ENCODE measurements around the gene TFPI.

TFPI gene

GRCh38 chr2:187461294-187462261 lies 92.7 kb downstream of the TFPI start:
- no peak for DNase-seq

DNA sequence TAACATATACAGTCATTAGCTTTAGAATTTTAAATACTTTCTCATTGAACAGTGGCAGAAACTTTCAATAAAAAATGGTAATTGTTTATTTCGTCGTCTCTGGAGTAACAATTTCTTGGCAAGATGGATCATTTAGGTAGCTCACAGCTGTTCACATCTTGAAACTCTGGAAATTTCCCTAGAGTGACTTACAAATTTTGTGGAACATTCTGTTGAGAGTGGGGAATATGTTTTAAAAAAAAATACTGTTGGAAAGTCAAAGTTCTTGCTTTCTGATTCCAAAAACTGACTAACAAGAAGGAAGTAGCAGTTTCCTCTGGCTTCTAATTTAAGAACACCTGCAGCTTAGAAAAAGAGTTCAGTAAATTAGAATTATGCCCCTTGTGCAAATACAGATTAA lies 95.0 kb downstream of the TFPI start:
- DNase-seq = no peak

DNA sequence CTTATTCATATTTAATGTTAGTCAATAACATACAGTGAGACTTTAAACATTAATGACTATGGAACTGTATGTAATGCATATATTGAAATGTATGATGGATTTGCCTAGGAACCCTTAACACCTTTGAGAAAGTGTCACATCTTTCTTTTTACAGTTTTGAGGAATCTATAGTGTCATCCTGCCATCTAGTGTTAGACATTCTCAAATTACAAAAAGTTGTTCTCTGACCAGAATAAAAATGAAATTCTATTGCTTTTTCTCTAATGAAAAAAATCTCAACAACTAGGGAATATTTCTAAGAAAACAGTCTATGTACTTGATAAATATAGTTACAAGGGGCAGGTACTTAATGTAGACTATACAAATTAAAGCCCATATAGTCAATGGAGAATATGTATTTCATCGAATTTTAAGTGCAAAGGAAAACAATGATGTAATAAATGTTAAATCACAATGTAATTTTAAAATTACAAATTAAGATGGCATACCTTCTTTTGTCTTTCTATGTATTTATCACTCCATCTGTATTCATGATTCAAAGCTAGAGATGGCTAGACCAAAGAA lies 101.1 kb downstream of the TFPI start:
- DNase-seq = no peak

GRCh38 chr2:187451510-187451909 lies 102.7 kb downstream of the TFPI start:
- no peak for DNase-seq

- no peak for DNase-seq
Measured at GRCh38 chr2:187447336-187447735, 106.9 kb downstream of the TFPI start.

DNA sequence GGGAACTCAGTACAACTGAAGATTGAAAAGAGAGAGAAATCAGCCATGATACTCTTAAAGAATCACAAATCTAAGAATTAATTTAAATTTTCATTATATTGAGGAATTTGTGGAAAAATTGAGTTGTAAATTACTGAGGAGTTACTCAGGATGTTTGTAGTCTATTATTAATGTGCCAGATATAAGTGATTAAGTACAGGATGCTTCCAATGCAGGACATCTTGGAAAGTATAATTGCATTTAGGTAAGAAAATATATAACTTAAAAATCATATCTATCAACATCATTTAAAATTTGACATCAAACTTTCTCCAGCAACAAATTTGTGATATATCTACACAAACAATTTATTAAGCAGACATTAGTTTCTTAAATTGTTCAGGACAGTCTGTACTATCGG lies 107.5 kb downstream of the TFPI start:
- DNase-seq = no peak

DNA sequence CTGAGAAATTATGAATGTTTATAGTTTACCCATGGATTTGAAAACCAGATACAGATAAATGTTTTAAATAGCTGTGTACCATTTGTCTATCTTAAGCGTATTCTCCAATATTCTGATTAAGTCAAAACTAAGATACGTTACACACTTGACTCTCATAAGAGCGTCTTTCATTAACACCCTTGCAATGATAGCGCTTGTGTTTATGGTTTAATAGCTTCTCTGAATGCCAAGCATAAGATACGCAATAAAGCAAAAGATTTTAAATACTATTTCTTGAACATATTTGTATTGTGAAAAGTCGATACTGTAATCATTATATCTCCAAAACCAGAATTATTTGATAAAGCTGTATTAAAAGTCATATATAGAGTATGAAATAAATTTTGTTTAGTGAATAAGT lies 109.2 kb downstream of the TFPI start:
- DNase-seq = no peak

- DNase-seq = no peak
Measured at GRCh38 chr2:187442778-187443177, 111.5 kb downstream of the TFPI start.

DNA sequence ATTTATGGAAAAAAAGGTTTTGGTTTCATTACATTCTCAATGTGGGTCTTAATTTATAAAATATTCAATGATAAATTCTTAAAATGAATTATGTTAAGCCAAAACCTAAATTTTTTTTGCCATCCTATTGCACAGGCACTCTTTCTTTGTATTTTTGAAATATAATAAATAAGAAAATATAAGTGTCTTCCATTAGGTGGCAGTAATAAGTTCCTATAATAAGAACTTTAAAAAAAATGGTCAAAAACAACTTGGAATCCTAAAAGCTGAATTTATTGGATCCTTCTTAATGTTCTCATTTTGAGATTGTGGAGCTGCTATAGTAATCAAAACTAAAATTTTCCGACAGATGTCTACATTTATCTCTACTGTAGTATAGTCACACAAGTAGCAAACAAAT lies 111.9 kb downstream of the TFPI start:
- no peak for DNase-seq

- no peak for DNase-seq
Measured at GRCh38 chr2:187440101-187440675, 114.0 kb downstream of the TFPI start.

DNA sequence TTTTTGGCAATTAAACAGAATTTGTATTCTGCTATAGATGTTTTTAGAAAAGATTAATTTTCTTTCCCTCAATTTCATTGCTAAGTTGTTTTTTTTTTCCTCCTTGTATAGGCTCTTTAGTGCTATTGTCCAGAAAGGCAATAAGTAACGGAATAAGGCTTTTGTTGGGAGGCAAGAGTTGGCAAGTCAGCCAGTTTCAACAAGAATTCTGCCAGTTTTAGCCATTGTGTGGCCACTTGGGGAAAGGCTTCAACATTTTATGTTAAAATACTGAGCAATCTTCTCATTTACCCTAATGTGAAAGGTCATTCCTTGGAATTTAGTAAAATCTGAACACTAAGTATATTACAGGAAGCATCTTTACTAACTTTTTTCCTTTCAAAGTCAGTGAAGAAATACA lies 115.8 kb downstream of the TFPI start:
- DNase-seq = no peak

DNA sequence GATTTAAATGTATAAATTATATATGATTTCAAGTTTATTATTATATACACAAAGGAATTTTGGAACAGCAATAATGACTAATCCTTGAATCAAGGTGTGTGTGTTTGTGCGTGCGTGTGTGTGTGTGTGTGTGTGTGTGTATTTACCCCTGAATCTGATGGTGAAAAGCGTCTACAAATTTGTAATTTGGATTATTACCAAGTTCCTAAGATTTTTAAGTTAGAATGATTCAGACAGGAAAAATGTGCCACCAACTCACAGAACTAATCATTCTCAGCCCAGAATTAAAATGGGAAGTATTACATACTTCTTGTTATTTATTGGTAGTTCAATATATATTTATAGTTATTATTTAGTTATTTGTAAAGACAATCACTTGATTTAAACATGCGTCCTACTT lies 118.5 kb downstream of the TFPI start:
- no peak for DNase-seq

DNA sequence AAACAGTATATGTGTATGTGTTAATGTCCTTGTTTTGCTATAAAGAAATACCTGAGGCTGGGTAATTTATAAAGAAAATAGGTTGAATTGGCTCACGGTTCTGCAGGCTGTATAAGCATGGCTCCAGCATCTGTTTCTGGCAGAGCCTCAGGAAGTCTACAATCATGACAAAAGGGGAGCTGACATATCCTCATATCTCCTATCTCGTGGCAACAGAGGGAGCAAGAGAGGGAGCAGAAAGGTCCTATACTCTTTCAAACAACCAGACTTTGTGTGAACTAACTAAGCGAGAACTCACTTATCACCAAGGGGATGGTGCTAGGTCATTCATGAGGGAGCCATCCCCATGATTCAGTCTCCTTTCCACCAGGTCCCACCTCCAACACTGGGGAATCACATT lies 119.2 kb downstream of the TFPI start:
- DNase-seq = no peak

DNA sequence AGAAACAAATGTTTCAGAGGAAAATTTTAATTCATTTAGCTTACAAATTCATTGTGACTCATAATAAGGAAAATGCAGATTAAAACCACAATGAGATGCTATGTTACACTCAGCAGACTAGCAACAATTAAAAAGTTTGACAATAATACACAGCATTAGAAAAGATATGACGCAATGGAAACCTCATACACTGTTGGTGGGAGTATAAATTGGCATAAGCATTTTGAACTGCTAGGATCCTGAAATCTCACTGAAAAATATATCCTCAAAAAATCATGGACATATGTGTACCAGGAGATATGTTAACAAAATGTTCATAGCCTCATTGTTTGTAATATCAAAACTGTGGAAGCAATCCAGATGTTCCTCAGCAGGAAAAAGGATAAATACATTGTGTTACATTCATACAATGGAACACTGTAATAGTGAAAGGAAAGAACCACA lies 119.9 kb downstream of the TFPI start:
- DNase-seq = no peak

DNA sequence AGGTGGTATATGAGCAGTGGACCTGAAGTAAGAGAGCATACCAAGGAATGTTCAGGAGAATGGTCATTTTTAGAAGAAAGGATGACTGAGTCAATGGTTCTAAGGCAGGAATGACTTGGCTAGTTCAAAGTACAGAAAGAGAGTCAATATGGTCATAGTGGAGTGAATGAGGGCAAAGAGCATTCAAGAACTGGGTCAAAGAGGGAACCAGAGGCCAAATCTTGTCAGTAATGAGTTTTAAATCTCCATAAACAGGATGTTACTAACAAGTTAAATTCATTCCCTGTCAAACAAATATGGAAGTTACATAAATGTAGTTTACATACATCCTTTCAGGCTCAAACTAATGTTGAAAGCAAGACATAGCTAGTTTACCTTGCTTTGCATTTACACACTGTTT lies 122.3 kb downstream of the TFPI start:
- DNase-seq = no peak

DNA sequence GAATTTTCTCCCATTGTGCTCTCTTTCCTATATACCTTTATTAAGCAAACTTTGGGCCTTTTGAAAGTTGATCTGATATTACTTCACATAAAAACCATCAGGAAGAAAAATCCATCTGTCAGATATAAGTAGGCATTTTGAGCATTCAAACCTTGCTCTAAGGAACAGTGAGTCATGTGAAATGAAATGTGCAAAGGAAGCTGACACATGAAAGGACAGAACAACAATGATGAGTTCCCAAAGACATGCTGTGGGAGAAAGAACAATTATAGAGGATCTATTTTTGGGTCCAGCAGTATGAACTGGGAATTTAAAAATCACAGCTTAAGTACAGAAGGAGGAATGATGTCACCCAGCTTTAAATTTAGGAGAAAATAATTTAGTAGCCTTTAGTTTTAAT lies 124.2 kb downstream of the TFPI start:
- no peak for DNase-seq

- DNase-seq = no peak
Measured at GRCh38 chr2:187424146-187424545, 130.1 kb downstream of the TFPI start.

- DNase-seq = no peak
Measured at GRCh38 chr2:187422282-187422681, 132.0 kb downstream of the TFPI start.

GRCh38 chr2:187421519-187421918 lies 132.7 kb downstream of the TFPI start:
- no peak for DNase-seq

DNA sequence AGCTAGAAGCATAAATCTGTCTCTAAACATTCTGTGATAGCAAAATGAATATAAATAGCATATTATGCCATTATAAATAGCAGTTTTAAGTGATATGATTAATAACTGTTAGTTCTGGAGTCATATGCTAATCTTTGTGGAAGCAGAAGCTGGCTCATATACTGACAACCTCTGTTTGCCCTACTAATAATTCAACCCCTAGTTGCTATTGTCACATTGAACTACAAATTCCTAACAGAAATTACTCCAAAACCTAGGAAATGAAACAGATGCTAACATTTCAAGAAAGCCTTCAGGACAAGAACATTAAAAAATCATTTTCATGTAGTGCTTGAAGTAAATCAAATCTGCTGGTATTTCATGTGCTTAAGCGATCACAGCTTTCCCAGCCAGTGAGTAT lies 134.4 kb downstream of the TFPI start:
- no peak for DNase-seq

GRCh38 chr2:187415449-187415848 lies 138.8 kb downstream of the TFPI start:
- no peak for DNase-seq

Data from NCI-H187 (cell line).